GM23248 (cell line): ENCODE data around the gene ANKRD28.

Experiments used
- EZH2 ChIP-seq: fragments of 200-600 bp; sonication (generic); IDR thresholded peaks from 2 replicates; pipeline ENCODE4 v1.6.1; 2018; ENCODE audit warnings: antibody characterized with exemption, mild to moderate bottlenecking; ENCODE audit not compliant: insufficient read depth, poor library complexity, severe bottlenecking
- EZH2phosphoT487 ChIP-seq: fragments of 200-600 bp; sonication (generic); IDR thresholded peaks from 2 replicates; pipeline ENCODE4 v1.6.1; 2018; ENCODE audit warnings: antibody characterized with exemption, moderate library complexity, mild to moderate bottlenecking, low read depth; ENCODE audit not compliant: insufficient read depth

DNA sequence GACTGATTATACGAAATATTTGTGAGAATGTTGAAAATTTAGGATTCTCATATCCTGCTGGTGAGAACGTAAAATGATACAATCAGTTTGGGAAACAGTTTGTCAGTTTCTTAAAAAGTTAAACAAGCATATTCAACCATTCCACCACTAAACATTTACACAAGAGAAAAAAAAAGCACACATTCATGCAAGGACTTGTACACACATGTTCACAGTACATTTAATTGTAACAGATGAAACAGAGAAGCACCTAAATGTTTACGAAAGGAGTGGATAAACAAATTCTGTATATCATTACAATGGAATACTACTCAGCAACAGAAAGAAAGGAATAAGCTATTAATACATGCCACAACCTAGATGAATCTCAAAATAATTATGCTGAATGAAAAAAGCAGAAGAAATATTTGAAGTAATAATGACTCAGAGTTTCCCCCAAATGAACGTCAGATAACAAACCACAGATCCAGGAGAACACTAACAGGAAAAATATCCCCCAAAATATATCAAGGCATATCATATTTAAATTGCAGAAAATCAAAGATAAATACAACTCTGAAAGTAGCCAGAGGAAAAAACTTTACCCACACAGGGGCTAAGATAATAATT is 14.3 kb downstream of the ANKRD28 start:
- no peak for TF ChIP-seq EZH2
- TF ChIP-seq EZH2phosphoT487: no peak
